ENCODE results near the gene CHMP4A.

CHMP4A gene

GRCh38 chr14:24177041-24177825, 36.1 kb downstream of the CHMP4A start:
- DNase-seq = no peak

GRCh38 chr14:24176599-24176998, 36.7 kb downstream of the CHMP4A start:
- no peak for DNase-seq

- DNase-seq = no peak
Measured at GRCh38 chr14:24172871-24173281, 40.4 kb downstream of the CHMP4A start.

GRCh38 chr14:24172261-24172860, 40.9 kb downstream of the CHMP4A start:
- no peak for DNase-seq

- peak; percentile 61 for DNase-seq
Measured at GRCh38 chr14:24171422-24172260, 41.6 kb downstream of the CHMP4A start, which contains the start of gene REC8. REC8 (plus strand) TSS chr14:24172080; CDS start chr14:24172553, 473 bp downstream.

- no peak for DNase-seq
Measured at GRCh38 chr14:24167469-24168114, 45.7 kb downstream of the CHMP4A start.

GRCh38 chr14:24165785-24166184, 47.5 kb downstream of the CHMP4A start:
- no peak for DNase-seq

- no peak for DNase-seq
Measured at GRCh38 chr14:24164518-24164991, 48.7 kb downstream of the CHMP4A start.

- no peak for DNase-seq
Measured at GRCh38 chr14:24162093-24162492, 51.2 kb downstream of the CHMP4A start.

GRCh38 chr14:24160850-24161804, 52.2 kb downstream of the CHMP4A start, which contains the start of gene IRF9:
IRF9 (plus strand) TSS chr14:24161265; CDS start chr14:24162145, 880 bp downstream.
- DNase-seq = peak; percentile 98

GRCh38 chr14:24160499-24160849, 52.8 kb downstream of the CHMP4A start:
- DNase-seq = no peak

GRCh38 chr14:24159777-24160498, 53.4 kb downstream of the CHMP4A start:
- DNase-seq = no peak

All from activated CD8-positive, alpha-beta memory T cell treated with anti-CD3 and anti-CD28 coated beads, Interleukin-2, amount 50 U/mL, for 4 hours (primary cell).